Ovary (tissue), 9 donors: ENCODE data around the gene NES. TPM values are rescaled to one million over a fixed set of nuclear protein-coding genes. Genes with fewer than 3 reads are reported as not detected.

ENCODE experiments used
- DNase-seq, 5 donors: peaks; one replicate each; pipeline ENCODE4 v3.0.0-alpha.2; 2019 to 2020
- H3K27ac ChIP-seq, 2 donors: fragments of 200-600 bp; one replicate each; pipeline versions ENCODE4 v1.5.1 to v1.8.0; 2019 to 2022
- H3K27me3 ChIP-seq: fragments of 200-600 bp; one replicate; pipeline ENCODE4 v1.8.0; 2022
- H3K36me3 ChIP-seq: fragments of 200-600 bp; sonication (generic); one replicate; pipeline ENCODE4 v1.5.1; 2019
- H3K4me1 ChIP-seq: one replicate; pipeline ENCODE4 v1.8.1; 2013; ENCODE audit warnings: mild to moderate bottlenecking, moderate library complexity; ENCODE audit not compliant: insufficient read depth
- H3K4me3 ChIP-seq: fragments of 200-600 bp; sonication (generic); one replicate; pipeline ENCODE4 v1.5.1; 2017
- H3K9me3 ChIP-seq, 2 donors: fragments of 200-600 bp in 1 of 2; sonication (generic) in 1 of 2; one replicate each; pipeline versions ENCODE4 v1.5.1 to v1.8.1; 2013 to 2019; ENCODE audit warnings: mild to moderate bottlenecking in 1 of 2, moderate library complexity in 1 of 2
- CTCF ChIP-seq, 3 donors: fragments of 450-650 bp in 2 of 3; fragments of 200-600 bp in 1 of 3; IDR thresholded peaks; one replicate each; pipeline versions ENCODE4 v1.5.1 to v1.8.0; 2016 to 2022; ENCODE audit warnings: antibody characterized with exemption in 3 of 3, mild to moderate bottlenecking in 1 of 3
- EP300 ChIP-seq: sonication (generic); formaldehyde crosslinking; IDR thresholded peaks from one replicate; pipeline ENCODE4 v1.6.1; 2017; ENCODE audit warnings: antibody characterized with exemption
- POLR2A ChIP-seq: fragments of 450-650 bp; IDR thresholded peaks from one replicate; pipeline ENCODE4 v1.6.1; 2017; ENCODE audit warnings: antibody characterized with exemption, mild to moderate bottlenecking, moderate library complexity
- WGBS, 3 donors: extraction: QIAGEN DNeasy Blood & Tissue Kit in 1 of 3; methylation state at CpG; one replicate each; pipeline versions ENCODE4 v1.1.5 to v1.1.7; 2013 to 2017; 5-methylcytosine and 5-hydroxymethylcytosine counted together
- intact Hi-C, 4 donors: fragments of 100-400 bp; cut with DNase I; formaldehyde crosslinking; loops; one replicate each; pipeline versions ENCODE4 v1.11.0 to v1.15.1; 2022 to 2023
- polyA plus RNA-seq, 2 donors: library from polyadenylated mRNA; stranded (reverse); fragments of 200-250 nt in 1 of 2; fragments of 350-450 nt in 1 of 2; fragmentation: Illumina TruSeq in 1 of 2; extraction: RNeasy Lipid Tissue Mini Kit (QIAGEN cat#74804) in 1 of 2; gene quantifications; one replicate each; pipeline ENCODE4 v1.2.3, GENCODE V29; 2013 to 2014
- total RNA-seq, 7 donors: library from RNA; depleted of rRNA in 2 of 7; stranded (reverse); fragments of >200 nt in 2 of 7; fragmentation: NEBNext Ultra II Directional in 3 of 7; extraction: Animal tissue kit (Norgen Biotek cat#: 25700) in 3 of 7; gene quantifications; one replicate each; pipeline versions ENCODE4 v1.1.0 to v1.2.4, GENCODE V29; 2016 to 2023
- donor health status: DM: no; HTN: no; CAD: no; lungs with moderate emphysema.
- donor health status: DM: no; HTN: no; CAD: no.
- donor health status: Bipolar disorder and iron deficiency.
- donor health status: DM: yes; HTN: yes; CAD: no.
- donor health status: DM: no; HTN: no; CAD: no.
- donor health status: DM: yes; HTN: yes; CAD: no.

NES gene
- total and polyA plus RNA-seq, 9 donors: 3.5 to 32.9 (median 11.3) TPM

GRCh38 chr1:156643049-156643777, 34.0 kb downstream of the NES start:
- TF ChIP-seq POLR2A (no peak), CTCF (IDR thresholded peaks at IDR 0.05) (no peak), EP300 (no peak)
- DNase-seq: no peak
- H3K4me3 ChIP-seq: no peak overlapping the region
- intact Hi-C loops: no loop called here
- 52 to 68% (median 64%) methylated on average over 6 to 7 of the region's 7 CpGs for WGBS, 3 donors
- no peak overlapping the region for H3K27ac ChIP-seq
- H3K27me3 ChIP-seq: no peaks in the 10 kb centered on the region
- H3K9me3 ChIP-seq: no peaks in the 10 kb centered on the region
- no peaks in the 10 kb centered on the region for H3K36me3 ChIP-seq
- peaks cover 2% of the 10 kb centered on the region for H3K4me1 ChIP-seq

DNA sequence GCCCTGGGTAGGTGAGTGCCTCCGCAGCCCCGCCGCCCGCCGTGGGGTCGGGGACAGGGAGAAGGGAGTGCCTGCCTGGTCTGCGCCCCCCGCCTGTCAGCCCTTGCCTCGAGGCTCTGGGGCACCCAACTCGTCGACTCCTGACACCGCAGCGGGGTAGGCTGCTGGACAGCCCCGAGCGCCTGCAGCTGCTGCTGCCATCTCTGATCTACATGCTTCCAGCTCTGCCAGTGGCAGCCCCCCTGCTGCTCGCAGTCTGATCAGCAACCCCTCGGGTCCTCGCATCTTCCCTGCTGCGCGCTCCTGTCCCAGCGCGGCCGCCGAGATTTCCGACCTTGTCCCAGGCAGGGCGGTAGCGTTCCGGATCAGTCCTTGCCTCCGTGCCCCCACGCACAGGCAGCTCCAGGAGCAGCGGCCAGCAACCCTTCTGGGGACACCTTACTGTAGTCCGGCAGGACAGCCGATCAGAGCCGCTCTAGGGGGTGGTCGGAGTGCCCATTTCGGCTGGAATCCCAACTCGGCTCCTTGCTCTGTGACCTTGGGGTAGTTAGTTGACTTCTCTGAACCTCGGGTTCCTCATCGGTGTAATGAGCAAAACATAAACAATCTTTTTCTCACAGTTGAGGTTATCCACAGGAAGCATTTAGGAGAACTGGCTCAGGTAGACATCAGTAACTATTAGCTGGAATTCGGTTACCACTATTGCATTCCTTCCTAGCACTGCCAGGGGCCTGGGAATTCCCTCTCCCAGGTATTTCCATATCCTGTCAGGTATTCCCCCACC, 34.8 kb downstream of the NES start:
- Histone ChIP-seq H3K27ac (no peak overlapping the region), H3K4me3 (peak overlapping the region; percentile 39), H3K9me3 (no peaks in the 10 kb centered on the region), H3K36me3 (no peaks in the 10 kb centered on the region), H3K27me3 (no peaks in the 10 kb centered on the region), H3K4me1 (peaks cover 2% of the 10 kb centered on the region)
- 7 to 25% (median 12%) methylated on average over 38 to 40 of the region's 40 CpGs for WGBS, 3 donors
- no peak for DNase-seq
- TF ChIP-seq POLR2A: no peak
- no peak for TF ChIP-seq EP300
- intact Hi-C loops: no loop called here

DNA sequence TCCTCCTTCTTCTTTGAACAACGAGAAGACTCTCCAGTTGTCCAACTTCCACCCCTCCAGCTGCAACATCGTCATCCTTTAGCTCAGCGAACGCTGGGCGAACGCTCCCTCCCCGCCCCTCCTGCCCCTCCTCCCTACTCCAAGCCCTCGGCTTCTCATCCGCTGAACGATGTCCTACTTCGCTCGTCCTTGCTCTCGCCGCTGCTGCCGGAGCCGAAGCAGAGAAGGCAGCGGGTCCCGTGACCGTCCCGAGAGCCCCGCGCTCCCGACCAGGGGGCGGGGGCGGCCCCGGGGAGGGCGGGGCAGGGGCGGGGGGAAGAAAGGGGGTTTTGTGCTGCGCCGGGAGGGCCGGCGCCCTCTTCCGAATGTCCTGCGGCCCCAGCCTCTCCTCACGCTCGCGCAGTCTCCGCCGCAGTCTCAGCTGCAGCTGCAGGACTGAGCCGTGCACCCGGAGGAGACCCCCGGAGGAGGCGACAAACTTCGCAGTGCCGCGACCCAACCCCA, 35.4 kb downstream of the NES start, which contains the start of gene BCAN:
TSS of gene BCAN (plus strand) at position 357 of the 504 bp plus-strand sequence. CDS start 3,938 bp downstream, outside the sequence.
- Histone ChIP-seq H3K4me3 (peak within 1 kb of the TSS; percentile 39), H3K36me3 (no peaks in the 10 kb centered on the region), H3K4me1 (peaks cover 2% of the 10 kb centered on the region), H3K27ac (no peak within 1 kb of the TSS), H3K27me3 (no peaks in the 10 kb centered on the region), H3K9me3 (no peaks in the 10 kb centered on the region)
- peak in 2 of 5 donors; percentile 47 to 57 for DNase-seq
- intact Hi-C loops: no loop called here
- 1% methylated on average over 22 to 46 of the region's 46 CpGs for WGBS, 3 donors
- TF ChIP-seq CTCF (IDR thresholded peaks at IDR 0.05) (no peak), POLR2A (no peak), EP300 (no peak)

GRCh38 chr1:156640842-156641706, 36.1 kb downstream of the NES start:
- intact Hi-C loops: no loop called here
- no peak overlapping the region for H3K27ac ChIP-seq
- 39 to 45% (median 43%) methylated on average over 6 of the region's 6 CpGs for WGBS, 3 donors

More at GRCh38 chr1:156640842-156641706, 36.1 kb downstream of the NES start:
- peaks cover 2% of the 10 kb centered on the region for H3K4me1 ChIP-seq
- no peaks in the 10 kb centered on the region for H3K9me3 ChIP-seq
- no peak overlapping the region for H3K4me3 ChIP-seq
- no peak for TF ChIP-seq POLR2A
- no peak for TF ChIP-seq EP300
- DNase-seq: no peak
- H3K36me3 ChIP-seq: no peaks in the 10 kb centered on the region
- H3K27me3 ChIP-seq: no peaks in the 10 kb centered on the region
